ENCODE data around the gene PPDPF. TPM values are rescaled to one million over a fixed set of nuclear protein-coding genes. Genes with fewer than 3 reads are reported as not detected.

Gene PPDPF
- total and polyA plus RNA-seq, 2 of the 8 experiments (the other 6 are each of a cell fraction or from before 2014, with no cell fraction given) = 30.5 to 138 TPM

GRCh38 chr20:63536241-63536977 is 15.8 kb downstream of the PPDPF start:
- Histone ChIP-seq H2BK20ac (ENCODE audit: low read length) (no peak overlapping the region), H3K23me2 (ENCODE audit: low read depth, low read length) (peaks cover 3% of the 10 kb centered on the region; the same call in 1 of the 2 replicates), H2AK5ac (ENCODE audit: low read depth, low read length) (no peak overlapping the region), H3K9ac (replicated peaks in 1 of 4; ENCODE audit: extremely low read depth in 1 of 4, low read depth in 3 of 4, low read length in 3 of 4) (no peak overlapping the region; a peak in 1 of 7 replicates), H2BK5ac (ENCODE audit: low read depth, low read length) (peak overlapping the region; percentile 44; the same call in 1 of the 2 replicates), H3K4ac (replicated peaks; ENCODE audit: insufficient read length, low read depth, low read length) (no peak overlapping the region), H4K8ac (ENCODE audit: extremely low read depth, insufficient read depth, low read length) (no peak overlapping the region; the same call in none of the 2 replicates), H2BK120ac (replicated peaks; ENCODE audit: low read depth, low read length) (no peak overlapping the region), H3K18ac (ENCODE audit: extremely low read depth, low read length) (no peak overlapping the region; the same call in 1 of the 2 replicates), H3K4me2 (ENCODE audit: insufficient read depth in 1 of 2, low read depth in 2 of 2, low read length in 2 of 2) (no peak overlapping the region), H3K79me2 (ENCODE audit: control insufficient read depth in 1 of 2, insufficient read depth in 2 of 2, low read length in 2 of 2) (no peaks in the 10 kb centered on the region), H3K23ac (ENCODE audit: insufficient read length) (no peak overlapping the region), H2BK15ac (ENCODE audit: low read length) (no peak overlapping the region), H2AFZ (ENCODE audit: low read length) (no peak overlapping the region), H3K4me1 (replicated peaks in 1 of 4; ENCODE audit: control insufficient read depth in 3 of 4, insufficient read depth in 4 of 4, low read length in 3 of 4) (peaks cover 0 to 23% (median 3%) of the 10 kb centered on the region in 4 experiments; a peak in 5 of 7 replicates), H3K56ac (replicated peaks; ENCODE audit: insufficient read length, low read depth, low read length) (no peak overlapping the region), H3K79me1 (ENCODE audit: low read depth, low read length) (no peaks in the 10 kb centered on the region; the same call in 1 of the 2 replicates), H3K36me3 (ENCODE audit: control insufficient read depth in 2 of 4, insufficient read depth in 4 of 4, low read length in 3 of 4) (no peaks in the 10 kb centered on the region), H2BK12ac (ENCODE audit: low read depth, low read length) (peak overlapping the region; percentile 75; the same call in 1 of the 2 replicates), H4K20me1 (replicated peaks in 1 of 2; ENCODE audit: control insufficient read depth in 1 of 2, insufficient read depth in 2 of 2, low read length in 2 of 2) (peaks cover 0 to 3% of the 10 kb centered on the region in 2 experiments), H4K91ac (replicated peaks; ENCODE audit: insufficient read length, low read length) (no peak overlapping the region), H3K4me3 (ENCODE audit: extremely low read depth in 1 of 4, insufficient read depth in 2 of 4, low read depth in 3 of 4, low read length in 4 of 4) (no peak overlapping the region), H4K5ac (ENCODE audit: insufficient read length, low read depth, low read length) (no peak overlapping the region), H3K9me3 (ENCODE audit: insufficient read depth in 2 of 2, low read depth in 1 of 2, low read length in 1 of 2) (no peaks in the 10 kb centered on the region), H3K27ac (ENCODE audit: low read depth, low read length) (no peak overlapping the region), H3K14ac (ENCODE audit: insufficient read length) (no peak overlapping the region), H3K27me3 (replicated peaks in 1 of 4; ENCODE audit: control insufficient read depth in 3 of 4, extremely low read depth in 1 of 4, insufficient read depth in 3 of 4, low read length in 3 of 4) (no peaks in the 10 kb centered on the region)
- CTCF ChIA-PET (ENCODE audit: partially characterized antibody) = interaction anchor here (0.6 to 4.8 kb wide), 24 partner anchors 10 to 265 kb away, joined by 3 to 23 read pairs (median 6); partner anchors contain the start of genes FNDC11, HELZ2, LIME1 and SRMS
- POLR2A ChIA-PET (ENCODE audit: partially characterized antibody) = interaction anchor here (0.6 to 3.7 kb wide), 10 partner anchors 9 to 1420 kb away, joined by 3 to 26 read pairs (median 3); partner anchors contain the start of genes PPDPF and STMN3
- FAIRE-seq (no peak), DNase-seq (ENCODE audit: low read depth in 1 of 2, low spot score in 2 of 2) (no peak)
- no peak for TF ChIP-seq EGR1 (IDR thresholded peaks at IDR 0.05; ENCODE audit: borderline replicate concordance, low read depth, low read length)
- no peak for TF ChIP-seq CBX5 (IDR thresholded peaks at IDR 0.05; ENCODE audit: low read depth, low read length)
- no peak for TF ChIP-seq TCF12 (IDR thresholded peaks at IDR 0.05; ENCODE audit: low read depth, low read length)
- TF ChIP-seq SUZ12 (IDR thresholded peaks at IDR 0.05; ENCODE audit: low read length) = no peak
- WGBS, 2 experiments (ENCODE audit: extremely low coverage in 1 of 2, insufficient coverage in 1 of 2, insufficient read length in 1 of 2, insufficient replicate concordance in 2 of 2, low coverage in 1 of 2, low lambda C conversion rate in 2 of 2, missing lambda C conversion rate in 1 of 2) = 88% methylated on average over 34 of the region's 35 CpGs; no CpG with 5 or more reads in 1 of the 2 experiments

Measured in H1 (cell line).